Ectodermal cell (in vitro differentiated cells): ENCODE data around the gene SIGLEC14.

ENCODE experiments used
- H3K27ac ChIP-seq: 2 replicates; pipeline ENCODE4 v1.7.0; 2013; ENCODE audit warnings: mild to moderate bottlenecking, low read depth, low read length; ENCODE audit not compliant: insufficient read depth, poor library complexity, severe bottlenecking
- H3K27me3 ChIP-seq: 2 replicates; pipeline ENCODE4 v1.7.0; 2013; ENCODE audit warnings: mild to moderate bottlenecking, low read length; ENCODE audit not compliant: insufficient read depth, control insufficient read depth, poor library complexity, severe bottlenecking
- H3K36me3 ChIP-seq: one replicate; pipeline ENCODE4 v1.7.0; 2013; ENCODE audit warnings: low read length; ENCODE audit not compliant: control insufficient read depth, insufficient read depth
- H3K4me1 ChIP-seq: one replicate; pipeline ENCODE4 v1.7.0; 2013; ENCODE audit warnings: low read length; ENCODE audit not compliant: control insufficient read depth, insufficient read depth
- H3K4me3 ChIP-seq: 2 replicates; pipeline ENCODE4 v1.7.0; 2013; ENCODE audit warnings: low read depth, low read length, control low read depth; ENCODE audit not compliant: insufficient read depth
- H3K9me3 ChIP-seq: 2 replicates; pipeline ENCODE4 v1.7.0; 2013; ENCODE audit warnings: mild to moderate bottlenecking, low read length, moderate library complexity; ENCODE audit not compliant: control insufficient read depth
- WGBS, 2 experiments: methylation state at CpG; one replicate each; pipeline ENCODE4 v1.1.7; 2013; ENCODE audit warnings: missing lambda C conversion rate in 2 of 2; 5-methylcytosine and 5-hydroxymethylcytosine counted together

The SIGLEC14 gene

GRCh38 chr19:51621178-51621577 lies 25.4 kb downstream of the SIGLEC14 start:
- Histone ChIP-seq H3K27me3 (no peaks in the 10 kb centered on the region), H3K4me3 (no peak overlapping the region), H3K4me1 (no peaks in the 10 kb centered on the region), H3K36me3 (no peaks in the 10 kb centered on the region), H3K27ac (no peak overlapping the region), H3K9me3 (no peaks in the 10 kb centered on the region)
- WGBS, 2 experiments, result 78 to 80% methylated on average over 2 of the region's 2 CpGs

GRCh38 chr19:51615991-51616390 lies 30.6 kb downstream of the SIGLEC14 start:
- 80% methylated on average over 7 of the region's 7 CpGs for WGBS, 2 experiments
- no peaks in the 10 kb centered on the region for H3K27me3 ChIP-seq
- no peak overlapping the region for H3K4me3 ChIP-seq
- no peak overlapping the region for H3K27ac ChIP-seq
- H3K36me3 ChIP-seq, result no peaks in the 10 kb centered on the region
- H3K9me3 ChIP-seq, result no peaks in the 10 kb centered on the region
- H3K4me1 ChIP-seq, result no peaks in the 10 kb centered on the region

- Histone ChIP-seq H3K27me3 (no peaks in the 10 kb centered on the region), H3K4me1 (no peaks in the 10 kb centered on the region), H3K36me3 (no peaks in the 10 kb centered on the region), H3K27ac (no peak overlapping the region), H3K9me3 (no peaks in the 10 kb centered on the region), H3K4me3 (no peak overlapping the region)
- WGBS, 2 experiments, result 66 to 75% methylated on average over 4 to 5 of the region's 5 CpGs
Observed at GRCh38 chr19:51614789-51615188, 31.8 kb downstream of the SIGLEC14 start.

DNA sequence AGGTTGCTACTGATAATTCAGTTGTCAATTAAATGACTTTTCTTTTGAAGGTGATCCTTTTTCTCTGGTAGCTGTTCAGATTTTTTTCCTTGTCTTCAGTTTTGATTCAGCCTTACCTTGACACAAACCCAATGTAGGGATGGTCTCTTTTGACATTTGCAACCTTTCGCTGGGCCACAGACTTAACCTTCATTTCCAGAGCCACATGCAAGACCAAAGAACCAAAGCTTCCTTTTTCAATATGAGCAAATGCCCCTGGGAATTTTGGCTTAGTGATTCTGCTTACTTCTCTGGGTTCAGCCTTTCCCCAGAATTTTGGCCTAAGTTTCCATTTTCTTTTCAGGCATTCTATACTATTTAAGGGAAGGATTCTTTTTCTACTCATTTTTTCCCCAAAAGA lies 36.0 kb downstream of the SIGLEC14 start:
- no peaks in the 10 kb centered on the region for H3K4me1 ChIP-seq
- no peaks in the 10 kb centered on the region for H3K36me3 ChIP-seq
- WGBS, 2 experiments, result 71 to 79% methylated on average over 1 of the region's 1 CpG
- H3K27ac ChIP-seq, result no peak overlapping the region
- no peaks in the 10 kb centered on the region for H3K9me3 ChIP-seq
- no peak overlapping the region for H3K4me3 ChIP-seq
- no peaks in the 10 kb centered on the region for H3K27me3 ChIP-seq

DNA sequence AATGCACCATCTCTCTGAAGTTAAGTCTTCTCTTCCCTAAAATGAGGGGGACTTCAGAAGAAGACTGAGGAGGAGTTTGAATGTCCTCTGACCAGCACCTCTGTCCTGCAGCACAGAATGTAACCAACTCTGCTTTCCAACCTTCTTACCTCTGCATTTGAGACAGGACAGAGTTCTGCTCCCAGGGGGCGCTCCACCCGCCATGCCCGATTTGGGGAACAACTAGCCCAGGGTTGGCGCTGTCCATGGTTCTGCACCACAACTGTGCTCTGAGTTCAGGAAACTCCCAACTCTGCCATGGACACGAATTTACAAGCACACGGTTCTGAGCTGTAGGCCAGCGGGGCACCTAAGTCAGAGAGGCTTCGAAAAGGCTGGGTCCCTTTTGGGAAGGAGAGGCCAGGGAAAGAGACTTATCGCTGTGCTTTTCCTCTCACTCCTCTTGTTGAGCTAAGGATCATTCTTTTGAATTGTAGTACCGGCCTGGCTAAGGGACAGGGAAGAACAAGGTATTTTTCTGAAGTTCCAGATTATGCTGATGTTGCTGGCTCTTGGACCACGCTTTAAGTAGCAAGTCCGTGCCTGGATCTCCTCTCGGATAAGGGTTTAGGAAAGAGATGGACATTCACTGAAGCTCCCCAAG lies 38.6 kb downstream of the SIGLEC14 start:
- WGBS, 2 experiments, result 21% methylated on average over 13 of the region's 13 CpGs
- Histone ChIP-seq H3K27ac (no peak overlapping the region), H3K27me3 (no peaks in the 10 kb centered on the region), H3K9me3 (no peaks in the 10 kb centered on the region), H3K36me3 (no peaks in the 10 kb centered on the region), H3K4me1 (no peaks in the 10 kb centered on the region), H3K4me3 (no peak overlapping the region)

GRCh38 chr19:51607077-51607476 lies 39.5 kb downstream of the SIGLEC14 start:
- 62 to 71% methylated on average over 6 of the region's 6 CpGs for WGBS, 2 experiments
- no peaks in the 10 kb centered on the region for H3K9me3 ChIP-seq

GRCh38 chr19:51602189-51602854 lies 44.3 kb downstream of the SIGLEC14 start:
- WGBS, 2 experiments, result 89 to 91% methylated on average over 20 of the region's 20 CpGs
- H3K27me3 ChIP-seq, result no peaks in the 10 kb centered on the region
- no peaks in the 10 kb centered on the region for H3K4me1 ChIP-seq
- H3K36me3 ChIP-seq, result no peaks in the 10 kb centered on the region
- H3K27ac ChIP-seq, result no peak overlapping the region
- no peaks in the 10 kb centered on the region for H3K9me3 ChIP-seq
- no peak overlapping the region for H3K4me3 ChIP-seq

More at GRCh38 chr19:51607077-51607476, 39.5 kb downstream of the SIGLEC14 start:
- Histone ChIP-seq H3K4me3 (no peak overlapping the region), H3K36me3 (no peaks in the 10 kb centered on the region), H3K4me1 (no peaks in the 10 kb centered on the region), H3K27me3 (no peaks in the 10 kb centered on the region), H3K27ac (no peak overlapping the region)

GRCh38 chr19:51600940-51601580 lies 45.6 kb downstream of the SIGLEC14 start:
- no peaks in the 10 kb centered on the region for H3K27me3 ChIP-seq
- no peaks in the 10 kb centered on the region for H3K9me3 ChIP-seq
- WGBS, 2 experiments, result 92 to 94% methylated on average over 59 of the region's 59 CpGs

GRCh38 chr19:51599084-51599483 lies 47.5 kb downstream of the SIGLEC14 start:
- Histone ChIP-seq H3K4me1 (no peaks in the 10 kb centered on the region), H3K9me3 (no peaks in the 10 kb centered on the region), H3K27ac (no peak overlapping the region), H3K4me3 (no peak overlapping the region), H3K36me3 (no peaks in the 10 kb centered on the region), H3K27me3 (no peaks in the 10 kb centered on the region)
- 93 to 94% methylated on average over 10 of the region's 10 CpGs for WGBS, 2 experiments

More at GRCh38 chr19:51600940-51601580, 45.6 kb downstream of the SIGLEC14 start:
- H3K36me3 ChIP-seq, result no peaks in the 10 kb centered on the region
- no peaks in the 10 kb centered on the region for H3K4me1 ChIP-seq
- H3K4me3 ChIP-seq, result no peak overlapping the region
- H3K27ac ChIP-seq, result no peak overlapping the region

GRCh38 chr19:51598159-51598915 lies 48.3 kb downstream of the SIGLEC14 start:
- Histone ChIP-seq H3K4me3 (no peak overlapping the region), H3K27ac (no peak overlapping the region), H3K27me3 (no peaks in the 10 kb centered on the region), H3K4me1 (no peaks in the 10 kb centered on the region), H3K9me3 (no peaks in the 10 kb centered on the region), H3K36me3 (no peaks in the 10 kb centered on the region)
- WGBS, 2 experiments, result 92% methylated on average over 31 of the region's 31 CpGs
